ENCODE measurements around the gene SEMA3A.
"Not testable (repeated sequence)": the region's sequence is repeated elsewhere in the genome, so short reads cannot be mapped to it uniquely, and the experiment has no call there.

Gene SEMA3A

DNA sequence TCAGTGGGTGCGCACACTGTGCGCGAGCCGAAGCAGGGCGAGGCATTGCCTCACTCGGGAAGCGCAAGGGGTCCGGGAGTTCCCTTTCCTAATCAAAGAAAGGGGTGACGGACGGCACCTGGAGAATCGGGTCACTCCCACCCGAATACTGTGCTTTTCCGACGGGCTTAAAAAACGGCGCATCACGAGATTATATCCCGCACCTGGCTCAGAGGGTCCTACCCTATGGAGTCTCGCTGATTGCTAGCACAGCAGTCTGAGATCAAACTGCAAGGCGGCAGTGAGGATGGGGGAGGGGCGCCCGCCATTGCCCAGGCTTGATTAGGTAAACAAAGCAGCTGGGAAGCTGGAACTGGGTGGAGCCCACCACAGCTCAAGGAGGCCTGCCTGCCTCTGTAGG, 44.2 kb downstream of the SEMA3A start:
- DNase-seq = not testable (repeated sequence)

DNA sequence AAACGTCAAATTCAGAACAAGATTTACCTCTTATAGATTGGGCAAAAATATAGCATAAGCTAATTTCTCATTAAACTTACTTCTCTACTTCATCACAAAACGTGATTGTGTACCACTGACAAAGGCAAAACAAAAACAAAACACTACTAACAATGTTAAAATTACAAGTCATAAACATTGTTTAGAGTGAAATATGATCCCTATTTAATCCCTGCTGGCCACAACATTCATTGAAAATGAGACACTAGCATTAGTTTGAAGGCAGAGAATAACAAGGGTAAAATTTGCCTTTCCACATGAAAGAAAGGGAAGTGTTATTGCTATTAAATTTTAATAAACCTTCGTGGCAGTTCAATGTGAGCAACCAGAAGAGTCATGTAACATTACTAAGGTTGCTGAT, 45.0 kb downstream of the SEMA3A start:
- no peak for DNase-seq

DNA sequence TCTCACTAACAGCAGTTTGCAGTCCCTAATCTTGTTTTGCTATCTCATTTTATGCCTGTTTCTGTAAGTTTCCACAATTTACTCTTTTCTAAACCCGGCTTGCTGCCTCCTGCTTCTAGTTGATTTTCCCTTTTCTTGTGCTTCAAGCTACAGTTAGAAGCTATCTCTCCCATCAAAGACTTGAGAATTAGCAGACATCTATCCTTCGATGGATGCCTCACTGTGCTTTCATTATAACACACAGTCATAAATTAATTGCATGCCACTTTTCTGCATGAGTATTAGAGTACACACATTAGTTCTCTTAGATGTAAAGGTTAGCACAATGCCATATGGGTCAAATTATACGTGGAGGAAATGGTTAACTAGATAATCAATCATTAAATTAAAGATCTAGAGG, 48.7 kb downstream of the SEMA3A start:
- no peak for DNase-seq

DNA sequence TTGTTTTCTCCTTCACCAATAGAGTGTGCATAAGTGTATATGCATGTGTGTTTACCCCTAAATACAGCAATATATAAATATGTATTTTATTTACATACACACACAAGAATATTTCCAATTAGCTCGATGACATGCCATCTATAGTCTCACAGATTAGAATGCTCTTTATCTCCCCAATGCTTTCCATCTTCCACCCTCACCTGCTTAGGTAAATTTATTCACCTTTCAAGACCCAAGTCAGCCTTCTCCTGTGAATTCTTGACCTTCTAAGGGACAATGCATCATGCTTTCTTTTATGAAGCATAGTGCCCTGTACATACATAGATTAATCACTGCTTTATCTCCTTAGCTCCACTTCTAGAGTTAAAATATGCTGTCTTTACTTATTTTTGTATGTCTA, 49.7 kb downstream of the SEMA3A start:
- no peak for DNase-seq

DNA sequence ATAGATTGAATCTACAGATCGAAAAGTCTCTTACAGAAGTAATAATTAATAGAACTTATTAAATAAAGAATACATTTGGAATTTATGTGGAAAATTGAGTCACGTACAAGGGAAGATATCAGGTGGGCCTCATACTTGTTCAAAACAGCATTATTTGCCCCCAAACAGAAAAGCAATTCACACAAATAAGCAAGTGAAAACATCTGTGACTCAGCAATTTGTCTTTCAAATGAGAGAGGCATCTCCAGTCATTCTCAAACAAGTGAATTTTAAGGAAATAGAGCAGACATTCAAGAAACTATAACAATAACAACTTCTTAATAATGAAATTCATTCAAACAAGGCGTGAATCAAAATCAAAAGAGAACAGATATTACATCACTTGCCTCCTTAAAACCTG, 50.1 kb downstream of the SEMA3A start:
- no peak for DNase-seq

DNA sequence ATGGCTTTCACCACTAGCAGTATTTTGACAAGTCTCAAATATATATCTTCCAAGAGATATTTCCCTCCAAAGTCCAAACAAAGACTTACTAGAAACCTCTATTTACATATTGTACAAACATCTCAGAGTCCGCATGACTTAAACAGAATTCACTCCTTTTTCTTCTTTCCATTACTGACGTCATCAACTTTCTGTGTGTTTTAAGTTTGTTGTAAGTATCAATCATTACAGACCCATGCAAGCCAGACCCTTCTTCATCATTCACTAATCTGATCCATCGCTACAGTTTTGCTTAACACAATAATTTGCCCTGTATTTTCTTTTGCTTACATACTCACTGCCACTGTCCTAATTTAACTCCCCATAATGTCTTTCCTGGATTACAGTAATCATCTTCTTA, 51.9 kb downstream of the SEMA3A start:
- no peak for DNase-seq

DNA sequence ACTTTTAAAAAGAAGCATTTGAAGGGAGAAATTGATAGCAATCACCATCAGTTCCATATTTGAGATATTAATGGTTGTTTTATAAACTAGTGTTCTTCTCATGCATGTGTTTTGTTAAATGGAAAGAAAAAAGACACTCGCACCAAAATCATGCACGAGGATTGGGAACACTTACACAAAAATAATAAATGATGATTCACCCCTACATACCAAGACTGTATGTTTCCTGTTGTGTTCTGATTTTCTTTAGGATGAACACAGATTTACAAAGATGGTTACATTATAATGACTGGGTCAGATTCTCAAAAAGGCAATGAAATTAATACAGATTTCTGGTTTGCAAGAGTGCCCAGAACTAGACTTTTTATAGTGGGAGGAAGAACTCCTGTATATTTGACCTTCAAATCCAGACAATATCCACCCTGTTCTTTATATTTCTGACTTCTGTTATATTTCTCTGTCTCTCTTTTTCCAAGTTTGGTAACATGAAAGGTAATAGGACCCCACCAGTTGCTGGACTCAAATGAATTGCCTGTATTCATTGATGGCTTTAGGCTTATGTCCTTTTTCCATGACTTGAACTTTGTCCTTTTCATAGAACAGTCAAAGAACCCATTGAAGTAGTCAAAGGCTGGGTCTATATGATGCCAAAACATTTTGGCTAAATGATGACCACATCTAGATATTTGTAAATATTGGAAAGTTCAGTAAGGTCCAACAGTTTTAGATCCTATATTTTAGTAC, 54.4 kb downstream of the SEMA3A start:
- DNase-seq = no peak

DNA sequence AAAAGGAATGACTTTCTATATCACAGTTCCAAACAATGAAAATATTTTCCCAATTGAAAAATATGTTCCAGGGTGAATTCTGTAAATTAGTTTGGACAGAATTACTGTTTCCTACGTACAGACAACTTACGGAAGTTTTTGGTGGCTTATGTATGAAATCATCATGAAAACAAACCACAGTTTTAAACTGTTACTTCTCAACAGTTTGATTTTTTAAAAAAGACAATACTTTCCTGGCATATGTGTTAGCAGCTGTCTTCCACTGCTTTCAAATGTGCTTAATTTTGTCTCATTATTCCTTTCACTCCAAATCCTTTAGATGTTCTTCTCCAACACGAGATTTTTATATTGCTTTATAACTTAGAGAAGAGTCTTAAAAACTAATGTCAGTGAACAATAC, 56.2 kb downstream of the SEMA3A start:
- no peak for DNase-seq

DNA sequence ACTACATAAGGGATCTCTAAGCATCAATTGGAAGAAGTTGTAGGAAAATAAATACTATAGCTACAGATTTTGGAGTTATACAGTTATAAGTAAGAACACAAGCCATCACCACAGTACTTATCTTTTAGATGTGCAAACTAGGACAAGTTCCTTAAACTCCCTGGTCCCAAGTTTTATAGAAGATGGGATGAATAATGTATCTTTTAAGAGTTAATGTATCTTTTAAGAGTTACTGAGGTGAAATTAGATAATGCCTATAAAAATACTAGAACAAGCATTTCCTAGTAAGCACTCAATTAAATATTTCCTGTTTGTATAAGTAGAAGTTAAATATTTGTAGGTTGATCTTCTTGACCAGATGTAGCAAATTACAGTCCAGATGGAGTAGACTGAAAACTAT, 56.8 kb downstream of the SEMA3A start:
- DNase-seq = no peak

DNA sequence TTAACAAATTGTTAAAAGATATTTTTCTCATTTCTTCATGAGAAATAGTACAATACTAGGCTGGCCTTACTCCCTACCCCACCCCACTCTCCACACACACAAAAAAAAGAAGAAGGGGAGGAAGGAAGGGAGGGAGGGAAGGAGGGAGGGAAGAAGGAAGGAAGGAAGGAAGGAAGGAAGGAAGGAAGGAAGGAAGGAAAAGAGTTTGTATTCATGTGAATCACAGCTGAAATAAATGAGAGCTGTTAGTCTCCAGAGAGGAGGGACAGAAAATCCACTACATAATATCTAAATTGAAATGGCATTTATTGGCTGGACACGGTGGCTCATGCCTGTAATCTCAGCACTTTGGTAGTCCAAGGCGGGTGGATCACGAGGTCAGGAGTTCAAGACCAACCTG, 57.8 kb downstream of the SEMA3A start:
- no peak for DNase-seq

DNA sequence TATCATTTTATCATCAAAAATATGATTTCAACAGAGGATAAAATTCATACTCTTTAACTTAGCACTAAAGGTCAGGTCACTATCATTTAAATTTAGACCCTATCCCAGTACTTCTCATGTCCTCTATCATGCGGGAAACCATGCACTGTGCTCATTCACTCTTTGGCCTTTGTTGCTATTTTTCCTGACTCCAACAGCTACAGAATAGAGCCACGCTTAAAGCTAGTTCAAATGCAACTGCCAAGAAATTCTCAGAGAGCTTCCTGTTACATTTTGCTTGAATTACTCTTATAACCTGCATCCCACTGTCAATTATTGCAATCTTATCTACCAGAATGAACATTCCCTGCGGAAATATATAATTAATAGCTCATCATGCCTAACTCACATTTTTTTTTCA, 58.3 kb downstream of the SEMA3A start:
- DNase-seq = no peak

DNA sequence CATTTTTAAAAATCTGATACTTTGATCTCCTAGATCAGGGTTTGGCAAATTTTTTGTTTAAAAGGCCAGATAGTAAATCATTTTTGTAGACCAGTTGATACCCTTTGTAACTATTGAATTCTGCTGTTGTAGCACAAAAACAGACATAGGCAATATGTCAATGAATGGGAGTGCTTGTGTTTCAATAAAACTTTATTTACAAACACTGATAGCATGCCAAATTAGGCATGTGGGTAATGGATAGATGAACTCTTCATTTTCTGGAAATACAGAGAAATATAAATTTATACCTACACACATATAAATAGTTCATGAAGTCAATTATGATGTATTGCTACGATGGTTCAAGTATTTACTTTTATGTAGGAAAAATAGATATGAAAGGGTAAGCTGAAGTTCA, 60.4 kb downstream of the SEMA3A start:
- DNase-seq = no peak

DNA sequence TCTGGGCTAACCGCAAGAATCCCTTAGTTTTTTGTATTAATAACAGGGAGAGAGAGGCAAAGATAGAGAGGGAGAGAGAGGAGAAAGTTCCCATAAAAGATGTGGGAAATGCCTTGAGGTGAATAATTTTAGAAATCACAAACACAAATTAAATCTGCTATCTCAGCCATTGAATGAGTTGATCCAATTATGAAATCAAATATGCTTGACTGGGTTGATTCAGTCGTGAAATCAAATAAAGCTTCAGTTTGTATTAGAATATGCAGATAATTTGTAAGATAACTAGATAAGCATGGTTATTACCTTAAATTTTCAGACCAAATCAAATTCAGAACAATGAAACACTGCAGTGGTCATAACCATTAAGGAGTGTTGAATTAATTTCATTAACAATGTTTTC, 68.9 kb downstream of the SEMA3A start:
- DNase-seq = no peak

DNA sequence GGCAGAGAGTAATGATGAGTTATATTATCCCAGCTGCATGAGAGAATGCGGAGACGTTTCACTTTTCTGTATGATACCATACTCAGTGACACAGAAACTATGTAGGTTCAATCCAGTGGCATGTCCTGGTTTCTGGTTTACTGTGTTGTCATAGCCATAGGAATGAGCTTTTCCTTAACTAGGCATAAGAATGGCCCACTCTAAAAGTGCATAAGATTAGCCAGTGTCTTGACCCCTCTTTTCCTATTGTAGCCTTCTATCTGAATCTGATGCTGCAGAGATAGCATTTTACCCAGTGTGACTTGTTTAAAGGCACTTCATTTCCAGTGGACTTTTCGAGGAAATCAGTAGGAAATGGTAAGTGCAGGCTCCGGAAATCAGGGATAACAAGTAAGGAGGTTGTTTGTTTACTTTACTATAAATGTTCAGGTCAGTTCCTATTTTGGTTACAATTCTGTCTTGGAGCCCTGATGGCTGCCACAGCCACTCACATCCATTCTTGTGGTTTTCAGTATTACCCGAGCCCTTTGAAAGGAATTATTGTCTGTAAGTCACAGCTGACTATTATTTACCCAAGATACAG, 70.5 kb downstream of the SEMA3A start:
- DNase-seq = no peak

DNA sequence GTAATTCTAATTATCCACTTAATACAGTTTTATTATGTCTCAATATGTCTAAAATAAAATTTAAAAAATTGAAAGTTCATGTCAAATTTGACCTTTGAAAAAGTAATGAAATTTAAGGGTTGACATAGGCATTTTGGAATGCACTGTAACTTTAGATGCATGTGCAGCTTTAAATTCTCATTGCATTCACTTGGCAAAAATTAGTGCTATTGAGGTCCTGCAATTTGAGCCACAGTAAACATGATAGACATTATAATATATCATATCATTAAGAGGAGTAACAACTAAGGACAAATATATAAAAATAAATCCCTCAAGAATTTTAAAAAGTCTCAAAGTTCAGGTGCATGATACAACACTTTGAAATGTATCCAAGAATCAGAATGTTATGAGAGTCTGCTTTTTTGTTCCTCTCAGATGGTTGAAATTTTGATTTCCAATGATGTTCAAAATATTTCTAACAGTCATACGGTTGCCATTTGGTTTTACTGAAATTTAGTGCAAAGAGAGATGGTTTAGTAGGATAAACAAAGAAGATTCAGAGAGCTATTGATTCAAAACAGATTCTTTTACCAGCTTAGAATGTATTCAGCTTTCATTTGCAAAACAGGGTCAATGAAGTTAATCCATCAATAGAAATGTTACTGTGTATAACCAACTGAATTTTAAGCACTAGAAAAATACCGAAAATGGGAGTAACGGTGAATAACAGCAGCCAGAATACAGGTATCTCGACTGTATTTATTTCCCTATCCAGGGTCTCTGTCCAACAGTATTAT, 71.8 kb downstream of the SEMA3A start:
- DNase-seq = no peak

DNA sequence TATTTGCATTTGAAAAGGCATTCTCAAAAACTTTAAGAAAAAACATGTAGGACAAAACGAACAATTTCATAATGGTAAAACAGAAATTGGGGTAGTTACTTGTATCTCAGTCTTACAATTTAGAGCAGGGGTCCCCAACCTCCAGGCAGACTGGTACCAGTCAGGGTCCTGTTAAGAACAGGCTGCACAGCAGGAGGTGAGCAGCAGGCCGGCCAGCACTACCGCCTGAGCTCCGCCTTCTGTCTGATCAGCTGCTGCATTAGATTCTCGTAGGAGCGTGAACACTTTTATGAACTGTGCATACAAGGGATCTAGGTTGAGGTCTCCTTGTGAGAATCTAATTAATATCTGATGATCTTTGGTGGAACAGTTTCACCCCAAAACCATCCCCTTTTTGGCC, 77.3 kb downstream of the SEMA3A start:
- DNase-seq = no peak

DNA sequence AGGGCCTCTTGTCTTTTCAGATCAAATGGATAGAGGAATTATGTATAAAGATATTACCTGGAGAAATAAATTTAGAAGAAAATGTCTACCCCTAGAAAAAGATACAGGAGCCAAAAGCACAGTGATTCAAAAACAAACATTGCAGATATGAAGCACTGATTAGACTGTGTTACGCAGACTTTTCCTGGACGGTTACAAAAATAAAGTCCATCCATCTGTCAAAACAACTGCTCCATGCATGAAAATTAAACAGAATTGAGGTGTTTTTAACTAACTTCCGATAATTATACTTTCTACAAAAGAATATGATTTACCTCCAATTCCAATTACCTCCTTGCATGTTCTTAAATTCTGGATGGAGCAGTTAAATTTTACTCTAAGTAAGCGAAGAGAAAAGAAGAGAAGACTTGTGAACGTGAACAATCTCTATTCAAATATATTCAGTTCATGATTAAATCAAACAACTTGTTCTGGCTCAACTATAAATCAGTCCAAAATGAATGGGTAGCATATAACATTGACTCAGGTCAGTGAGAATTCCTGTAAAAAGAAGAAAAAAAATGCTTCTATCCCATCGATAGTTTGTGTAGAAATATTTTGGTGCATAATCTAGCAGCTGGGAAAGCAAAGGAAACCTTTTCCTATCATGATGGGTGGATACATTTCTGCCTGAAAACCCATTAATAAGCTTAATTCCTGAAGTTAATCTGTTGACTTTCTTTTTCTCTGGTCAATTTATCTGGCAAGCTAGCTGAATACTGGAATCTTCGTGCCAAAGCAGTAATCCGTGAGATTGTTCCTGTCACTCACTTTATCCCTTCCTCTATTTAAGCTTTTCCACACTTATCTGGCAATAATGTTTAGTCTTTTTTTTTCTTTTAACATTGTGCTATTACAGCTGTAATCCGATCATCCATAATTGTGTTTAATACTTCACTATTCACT, 80.4 kb downstream of the SEMA3A start:
- DNase-seq = no peak

DNA sequence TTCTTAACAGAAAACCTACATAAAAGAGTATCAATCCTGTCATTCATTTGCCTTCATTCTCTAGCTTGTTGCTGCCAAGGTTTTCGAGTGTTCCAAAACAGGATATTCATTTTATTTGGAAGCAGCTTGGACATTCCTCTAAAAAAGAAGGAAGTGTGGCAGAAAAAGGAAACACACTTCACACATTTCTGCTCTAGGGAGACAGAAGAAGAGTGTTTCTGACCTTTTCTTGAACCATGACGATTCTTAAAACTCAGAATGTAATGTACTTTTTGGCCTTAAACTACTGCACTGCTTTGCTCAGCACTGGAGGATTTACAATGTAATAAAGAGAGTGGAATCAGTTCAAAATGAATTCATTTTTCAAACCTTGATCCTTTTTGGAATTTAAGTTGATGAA, 81.3 kb downstream of the SEMA3A start:
- no peak for DNase-seq

DNA sequence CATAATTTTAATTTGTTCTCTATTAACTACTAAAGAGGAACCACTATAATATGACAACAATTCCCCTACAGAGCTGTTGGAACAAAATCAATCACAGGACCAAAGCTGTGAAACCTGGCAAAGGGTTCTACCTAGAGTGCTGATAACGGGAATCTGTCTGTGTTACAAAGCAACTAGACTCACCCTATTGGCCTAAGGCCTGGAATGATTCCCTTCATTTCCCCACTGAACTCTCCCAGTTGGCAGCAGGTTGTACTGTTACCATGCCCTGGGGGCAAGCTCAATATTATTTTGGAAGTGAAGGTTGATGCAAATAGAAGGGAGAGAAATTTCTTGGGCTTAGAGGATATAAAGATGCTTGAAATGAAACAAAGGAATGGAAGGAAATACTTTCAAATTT, 81.8 kb downstream of the SEMA3A start:
- DNase-seq = no peak

DNA sequence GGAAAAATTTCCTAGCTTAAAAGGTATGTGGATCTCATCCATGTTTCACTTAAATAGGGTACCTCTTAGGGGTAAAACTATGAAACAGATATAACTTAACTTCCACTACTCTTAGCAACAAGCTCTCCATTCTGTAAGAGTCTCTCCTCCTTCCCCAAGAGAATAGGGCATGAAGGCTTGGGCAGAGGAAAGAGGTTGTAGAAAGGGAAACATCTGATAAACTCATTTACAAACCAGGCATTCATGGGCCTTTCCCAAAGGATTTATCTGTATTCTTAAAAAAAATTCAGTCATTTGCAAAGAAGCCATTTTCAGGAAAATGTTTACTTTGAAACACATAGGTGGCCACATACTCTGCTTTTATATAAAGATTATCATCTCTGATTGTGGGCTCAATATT, 82.7 kb downstream of the SEMA3A start:
- no peak for DNase-seq

DNA sequence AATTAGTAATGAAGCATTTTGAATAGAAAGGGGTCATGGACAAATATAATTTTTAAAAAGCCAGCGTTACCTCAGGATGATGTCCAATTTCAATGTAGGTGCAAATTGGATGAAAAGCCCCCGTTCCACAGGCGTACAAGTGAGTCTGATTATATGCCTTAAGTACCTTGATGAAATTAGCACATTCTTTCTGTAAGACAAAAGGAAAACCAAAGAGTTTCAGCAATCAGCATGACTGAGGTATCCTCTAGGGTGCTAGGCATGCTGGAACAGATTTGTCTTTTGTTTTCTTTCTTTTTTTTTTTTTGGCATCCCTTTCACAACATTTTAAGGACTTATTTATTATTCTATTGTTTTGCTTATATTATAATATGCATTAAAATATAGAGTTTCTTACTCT, 84.2 kb downstream of the SEMA3A start:
- DNase-seq = no peak

DNA sequence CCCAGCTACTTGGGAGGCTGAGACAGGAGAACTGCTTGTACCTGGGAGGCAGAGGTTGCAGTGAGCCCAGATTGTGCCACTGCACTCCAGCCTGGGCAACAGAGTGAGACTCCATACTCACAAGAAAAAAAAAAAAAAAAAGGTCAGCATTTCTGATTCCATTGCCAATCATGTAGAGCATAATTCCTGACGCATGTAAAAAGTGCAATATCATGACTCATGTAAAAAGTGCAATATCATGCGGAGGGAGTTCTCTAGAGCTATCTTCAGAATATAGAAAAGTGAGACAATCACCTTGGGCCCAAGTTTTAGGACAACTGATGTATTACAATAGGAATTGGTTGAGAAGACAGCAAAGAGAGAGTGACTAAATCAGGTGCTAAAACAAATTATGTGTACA, 85.8 kb downstream of the SEMA3A start:
- DNase-seq = no peak

DNA sequence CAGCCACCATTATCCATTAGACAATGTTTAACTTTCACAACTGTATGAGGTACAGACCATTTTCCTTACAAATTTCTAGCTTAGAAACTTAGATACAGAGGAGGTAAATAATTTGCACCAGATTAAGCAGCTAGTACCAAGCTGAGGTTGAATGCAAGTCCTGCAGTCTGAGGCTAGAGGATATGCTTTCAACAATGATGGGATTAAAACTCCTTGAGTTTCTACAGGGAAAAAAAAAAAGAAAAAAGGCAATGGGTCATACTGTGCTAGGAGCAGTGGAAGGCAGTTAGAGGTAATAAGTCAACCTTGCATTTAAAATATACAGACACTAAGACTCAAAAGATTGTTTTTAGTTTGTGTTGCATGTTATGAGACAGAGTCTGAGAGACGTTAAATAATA, 86.5 kb downstream of the SEMA3A start:
- DNase-seq = no peak
